Medulla oblongata (tissue), 1 donor: Measurements from ENCODE around the gene FLYWCH1.

ENCODE experiments used
- DNase-seq: peaks from one replicate; pipeline ENCODE4 v3.0.0-alpha.2; 2015; ENCODE audit errors: extremely low spot score

Gene FLYWCH1

DNA sequence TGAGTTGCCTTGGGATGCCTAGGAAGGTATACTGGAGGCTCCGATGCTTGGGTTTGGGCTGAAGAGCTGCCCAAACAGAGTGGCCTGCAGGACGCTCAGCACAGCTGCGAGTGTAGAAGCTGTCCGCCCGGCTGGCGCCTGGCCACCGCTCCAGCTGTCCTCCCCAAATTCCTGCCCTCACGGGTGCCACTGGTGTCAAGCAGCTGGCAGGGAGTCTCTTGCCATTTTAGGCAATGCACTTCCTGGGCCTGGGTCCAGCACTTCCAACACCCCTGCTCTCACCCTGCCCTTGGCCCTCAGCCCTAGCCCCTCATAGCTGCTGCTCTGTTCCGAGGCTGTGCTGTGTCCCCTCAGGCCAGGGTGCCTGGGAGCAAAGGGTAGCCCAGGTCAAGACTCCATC lies 73.7 kb downstream of the FLYWCH1 start:
- no peak for DNase-seq

- no peak for DNase-seq
These were observed 74.2 kb downstream of the FLYWCH1 start for GRCh38 chr16:2985893-2986355.

- no peak for DNase-seq
These were observed 75.0 kb downstream of the FLYWCH1 start for GRCh38 chr16:2986623-2987188.

DNA sequence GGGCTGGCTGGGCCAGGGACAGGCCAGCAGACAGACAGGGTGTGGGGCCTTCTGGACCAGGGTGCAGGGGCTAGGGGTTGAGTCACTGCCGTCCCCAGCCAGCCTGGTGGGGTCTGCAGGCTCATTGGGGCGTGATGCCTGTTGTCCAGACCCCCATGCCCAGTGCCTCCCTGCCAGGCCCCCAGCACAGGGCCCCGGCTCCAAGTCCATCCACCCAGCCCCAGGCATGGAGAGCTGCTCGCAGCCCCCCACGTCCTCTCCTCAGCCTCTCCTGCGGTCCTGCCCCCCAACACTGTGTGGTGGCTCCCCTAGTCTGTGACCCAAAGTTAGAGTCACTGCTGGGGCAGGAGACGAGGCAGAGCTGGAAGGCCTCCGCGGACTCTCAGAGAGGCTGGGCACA lies 75.6 kb downstream of the FLYWCH1 start:
- DNase-seq = no peak

DNA sequence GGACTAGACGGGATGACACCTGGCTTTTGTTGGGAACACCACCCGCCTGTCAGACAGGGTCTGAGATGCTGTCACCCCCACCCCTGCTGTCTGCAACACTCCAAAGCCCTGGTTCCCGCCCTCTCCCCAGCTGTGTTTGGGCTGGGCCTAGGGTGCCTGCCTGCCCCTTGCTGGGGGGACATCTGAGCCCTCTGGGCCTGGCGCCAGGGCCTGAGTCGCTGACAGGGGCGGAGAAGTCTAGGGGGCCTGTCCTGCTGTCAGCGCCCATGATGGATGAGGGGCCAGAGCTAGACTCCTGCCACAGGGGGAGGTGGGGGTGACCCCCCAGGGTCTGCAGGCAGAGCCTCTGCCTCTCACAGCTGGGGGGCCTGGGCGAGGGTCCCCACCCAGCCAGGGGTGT lies 76.1 kb downstream of the FLYWCH1 start:
- DNase-seq = no peak

- DNase-seq = no peak
These were observed 76.9 kb downstream of the FLYWCH1 start for GRCh38 chr16:2988590-2989099.

GRCh38 chr16:2990891-2991290 lies 79.2 kb downstream of the FLYWCH1 start:
- DNase-seq = no peak

- DNase-seq = no peak
These were observed 80.0 kb downstream of the FLYWCH1 start for GRCh38 chr16:2991566-2992261.

DNA sequence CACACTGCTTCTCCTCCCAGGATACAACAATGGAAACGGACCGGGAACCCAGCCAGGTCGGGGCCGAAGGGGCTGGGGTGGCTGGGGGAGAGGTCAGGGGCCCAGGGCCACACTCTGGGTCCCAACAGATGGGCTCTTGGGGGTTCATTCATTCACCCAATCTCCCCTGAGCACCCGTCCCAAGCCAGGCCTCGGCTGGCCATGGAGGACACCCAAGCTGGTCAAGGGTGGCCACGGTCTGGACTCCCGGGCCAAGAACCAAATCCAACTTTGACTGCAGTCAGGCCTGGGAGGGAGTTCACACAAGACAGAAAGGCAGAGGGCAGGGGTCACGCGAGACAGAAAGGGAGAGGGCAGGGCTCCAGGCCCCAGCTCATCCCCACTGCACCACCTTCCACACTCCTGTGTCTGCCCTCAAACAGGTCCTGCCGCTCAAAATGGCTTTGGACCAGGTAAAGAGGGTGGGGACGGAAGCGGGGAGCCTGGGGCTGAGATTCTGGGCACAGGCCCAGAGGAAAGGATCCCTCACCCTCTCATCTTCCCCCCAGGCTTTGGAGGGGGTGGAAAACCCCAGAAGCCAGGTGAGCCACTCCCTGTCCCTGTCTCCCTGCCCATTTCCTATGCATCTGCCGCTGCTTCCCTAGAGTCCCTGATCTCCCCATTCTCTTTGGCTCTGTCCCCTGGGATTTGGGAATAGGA lies 80.8 kb downstream of the FLYWCH1 start:
- DNase-seq = no peak

GRCh38 chr16:2996298-2996697 lies 84.6 kb downstream of the FLYWCH1 start:
- DNase-seq = no peak

GRCh38 chr16:2999929-3000328 lies 88.2 kb downstream of the FLYWCH1 start:
- DNase-seq = no peak

GRCh38 chr16:3000540-3000939 lies 88.8 kb downstream of the FLYWCH1 start:
- no peak for DNase-seq
